ENCODE results near the gene RBM22.

RBM22 gene

DNA sequence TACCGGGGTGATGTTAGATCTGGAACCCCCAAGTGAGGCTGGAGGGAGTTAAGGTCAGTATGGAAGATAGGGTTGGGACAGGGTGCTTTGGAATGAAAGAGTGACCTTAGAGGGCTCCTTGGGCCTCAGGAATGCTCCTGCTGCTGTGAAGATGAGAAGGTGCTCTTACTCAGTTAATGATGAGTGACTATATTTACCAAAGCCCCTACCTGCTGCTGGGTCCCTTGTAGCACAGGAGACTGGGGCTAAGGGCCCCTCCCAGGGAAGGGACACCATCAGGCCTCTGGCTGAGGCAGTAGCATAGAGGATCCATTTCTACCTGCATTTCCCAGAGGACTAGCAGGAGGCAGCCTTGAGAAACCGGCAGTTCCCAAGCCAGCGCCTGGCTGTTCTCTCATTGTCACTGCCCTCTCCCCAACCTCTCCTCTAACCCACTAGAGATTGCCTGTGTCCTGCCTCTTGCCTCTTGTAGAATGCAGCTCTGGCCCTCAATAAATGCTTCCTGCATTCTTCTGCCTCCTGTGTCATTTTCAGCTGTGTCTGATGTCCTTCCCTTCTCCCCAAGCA is 42.1 kb downstream of the RBM22 start:
- no peak overlapping the region for H2AFZ ChIP-seq (ENCODE audit: low read length)
- no peaks in the 10 kb centered on the region for H3F3A ChIP-seq (ENCODE audit: insufficient read depth, low read length)
- no peak overlapping the region for H3K4me3 ChIP-seq (ENCODE audit: low read length)
- peaks cover 11% of the 10 kb centered on the region for H3K27me3 ChIP-seq (replicated peaks; ENCODE audit: insufficient read depth, low read length)
- H4K20me1 ChIP-seq (ENCODE audit: insufficient read depth, low read length), result no peaks in the 10 kb centered on the region
- no peak overlapping the region for H3K4me2 ChIP-seq (ENCODE audit: low read depth, low read length)
- H3K9me3 ChIP-seq (replicated peaks; ENCODE audit: insufficient read depth, low read length), result no peaks in the 10 kb centered on the region
- no peaks in the 10 kb centered on the region for H3K4me1 ChIP-seq (ENCODE audit: low read length)
- TF ChIP-seq EZH2phosphoT487 (IDR thresholded peaks at IDR 0.05; ENCODE audit: low read length) (no peak), EZH2 (optimal IDR thresholded peaks at IDR 0.05; ENCODE audit: low read depth, low read length) (no peak)
- TF ChIP-seq, protein P1, sequence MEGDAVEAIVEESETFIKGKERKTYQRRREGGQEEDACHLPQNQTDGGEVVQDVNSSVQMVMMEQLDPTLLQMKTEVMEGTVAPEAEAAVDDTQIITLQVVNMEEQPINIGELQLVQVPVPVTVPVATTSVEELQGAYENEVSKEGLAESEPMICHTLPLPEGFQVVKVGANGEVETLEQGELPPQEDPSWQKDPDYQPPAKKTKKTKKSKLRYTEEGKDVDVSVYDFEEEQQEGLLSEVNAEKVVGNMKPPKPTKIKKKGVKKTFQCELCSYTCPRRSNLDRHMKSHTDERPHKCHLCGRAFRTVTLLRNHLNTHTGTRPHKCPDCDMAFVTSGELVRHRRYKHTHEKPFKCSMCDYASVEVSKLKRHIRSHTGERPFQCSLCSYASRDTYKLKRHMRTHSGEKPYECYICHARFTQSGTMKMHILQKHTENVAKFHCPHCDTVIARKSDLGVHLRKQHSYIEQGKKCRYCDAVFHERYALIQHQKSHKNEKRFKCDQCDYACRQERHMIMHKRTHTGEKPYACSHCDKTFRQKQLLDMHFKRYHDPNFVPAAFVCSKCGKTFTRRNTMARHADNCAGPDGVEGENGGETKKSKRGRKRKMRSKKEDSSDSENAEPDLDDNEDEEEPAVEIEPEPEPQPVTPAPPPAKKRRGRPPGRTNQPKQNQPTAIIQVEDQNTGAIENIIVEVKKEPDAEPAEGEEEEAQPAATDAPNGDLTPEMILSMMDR (IDR thresholded peaks at IDR 0.05; ENCODE audit: low read length), result no peak
- no peaks in the 10 kb centered on the region for H3K79me2 ChIP-seq (ENCODE audit: low read length)
- no peak for DNase-seq
- no peaks in the 10 kb centered on the region for H3K36me3 ChIP-seq (replicated peaks; ENCODE audit: insufficient read depth, low read length)
- no peak overlapping the region for H3K27ac ChIP-seq (ENCODE audit: low read length)
- no peak overlapping the region for H3K9ac ChIP-seq (ENCODE audit: low read length)
- H3K9me2 ChIP-seq (replicated peaks; ENCODE audit: insufficient read depth, low read length), result no peaks in the 10 kb centered on the region

DNA sequence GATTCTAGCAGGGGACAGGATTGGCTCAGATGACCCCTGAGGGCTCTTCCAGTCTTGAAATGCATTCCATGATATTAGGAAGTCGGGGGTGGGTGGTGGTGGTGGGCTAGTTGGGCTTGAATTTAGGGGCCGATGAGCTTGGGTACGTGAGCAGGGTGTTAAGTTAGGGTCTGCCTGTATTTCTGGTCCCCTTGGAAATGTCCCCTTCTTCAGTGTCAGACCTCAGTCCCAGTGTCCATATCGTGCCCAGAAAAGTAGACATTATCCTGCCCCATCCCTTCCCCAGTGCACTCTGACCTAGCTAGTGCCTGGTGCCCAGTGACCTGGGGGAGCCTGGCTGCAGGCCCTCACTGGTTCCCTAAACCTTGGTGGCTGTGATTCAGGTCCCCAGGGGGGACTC is 42.7 kb downstream of the RBM22 start:
- Histone ChIP-seq H3K9me3 (replicated peaks; ENCODE audit: insufficient read depth, low read length) (no peaks in the 10 kb centered on the region), H3K4me3 (ENCODE audit: low read length) (no peak overlapping the region), H3K9me2 (replicated peaks; ENCODE audit: insufficient read depth, low read length) (no peaks in the 10 kb centered on the region), H3K4me1 (ENCODE audit: low read length) (no peaks in the 10 kb centered on the region), H3K79me2 (ENCODE audit: low read length) (no peaks in the 10 kb centered on the region), H3K27me3 (replicated peaks; ENCODE audit: insufficient read depth, low read length) (peaks cover 18% of the 10 kb centered on the region), H3K27ac (ENCODE audit: low read length) (no peak overlapping the region), H4K20me1 (ENCODE audit: insufficient read depth, low read length) (no peaks in the 10 kb centered on the region), H3K36me3 (replicated peaks; ENCODE audit: insufficient read depth, low read length) (no peaks in the 10 kb centered on the region), H3K9ac (ENCODE audit: low read length) (no peak overlapping the region), H3F3A (ENCODE audit: insufficient read depth, low read length) (no peaks in the 10 kb centered on the region), H3K4me2 (ENCODE audit: low read depth, low read length) (no peak overlapping the region), H2AFZ (ENCODE audit: low read length) (no peak overlapping the region)
- TF ChIP-seq EZH2 (optimal IDR thresholded peaks at IDR 0.05; ENCODE audit: low read depth, low read length) (no peak), EZH2phosphoT487 (IDR thresholded peaks at IDR 0.05; ENCODE audit: low read length) (no peak)
- TF ChIP-seq, protein P1 (IDR thresholded peaks at IDR 0.05; ENCODE audit: low read length), result no peak
- DNase-seq, result no peak

DNA sequence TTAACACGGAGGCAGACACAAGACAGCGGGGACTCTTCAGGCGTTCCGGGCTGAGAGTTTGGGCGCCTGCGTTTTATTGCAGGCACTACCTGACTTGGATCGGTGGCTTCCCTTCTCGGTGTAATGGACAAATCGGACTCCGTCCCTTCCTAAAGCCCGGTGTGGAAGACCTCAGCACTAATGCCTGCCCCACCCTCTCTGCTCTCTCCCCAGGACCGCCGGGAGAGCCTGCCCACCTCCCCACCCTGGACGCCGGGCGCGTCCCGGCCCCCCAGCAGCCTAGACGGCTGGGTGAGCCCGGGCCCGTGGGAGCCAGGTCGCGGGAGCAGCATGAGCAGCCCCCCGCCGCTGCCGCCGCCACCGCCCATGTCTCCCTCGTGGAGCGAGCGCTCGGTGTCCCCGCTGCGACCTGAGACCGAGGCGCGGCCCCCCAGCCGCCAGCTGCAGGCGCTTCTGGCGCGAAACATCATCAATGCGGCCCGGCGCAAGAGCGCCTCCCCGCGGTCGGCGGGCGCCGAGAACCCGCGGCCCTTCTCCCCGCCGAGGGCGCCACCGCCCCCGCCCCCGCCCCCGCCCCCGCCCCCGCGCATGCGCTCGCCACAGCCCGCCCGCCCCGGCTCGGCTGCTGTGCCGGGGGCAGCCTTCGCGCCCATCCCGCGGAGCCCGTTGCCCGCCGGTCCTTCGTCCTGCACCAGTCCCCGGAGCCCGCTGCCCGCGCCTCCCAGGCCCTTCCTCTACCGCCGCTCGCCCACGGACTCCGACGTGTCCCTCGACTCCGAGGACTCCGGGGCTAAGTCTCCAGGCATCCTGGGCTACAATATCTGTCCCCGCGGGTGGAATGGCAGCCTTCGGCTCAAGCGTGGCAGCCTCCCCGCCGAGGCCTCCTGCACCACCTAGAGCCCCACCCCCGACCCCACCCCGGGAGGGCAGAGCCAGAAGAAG is 44.4 kb downstream of the RBM22 start:
- Histone ChIP-seq H3K27me3 (replicated peaks; ENCODE audit: insufficient read depth, low read length) (peaks cover 19% of the 10 kb centered on the region), H3K9ac (ENCODE audit: low read length) (peak overlapping the region; percentile 78), H3K79me2 (ENCODE audit: low read length) (no peaks in the 10 kb centered on the region), H3K27ac (ENCODE audit: low read length) (no peak overlapping the region), H3K4me1 (ENCODE audit: low read length) (no peaks in the 10 kb centered on the region), H3K4me3 (ENCODE audit: low read length) (peak overlapping the region; percentile 79), H3K4me2 (ENCODE audit: low read depth, low read length) (peak overlapping the region; percentile 96), H3K36me3 (replicated peaks; ENCODE audit: insufficient read depth, low read length) (no peaks in the 10 kb centered on the region), H3F3A (ENCODE audit: insufficient read depth, low read length) (no peaks in the 10 kb centered on the region), H3K9me2 (replicated peaks; ENCODE audit: insufficient read depth, low read length) (no peaks in the 10 kb centered on the region), H4K20me1 (ENCODE audit: insufficient read depth, low read length) (no peaks in the 10 kb centered on the region), H3K9me3 (replicated peaks; ENCODE audit: insufficient read depth, low read length) (no peaks in the 10 kb centered on the region), H2AFZ (ENCODE audit: low read length) (peak overlapping the region; percentile 99)
- TF ChIP-seq, protein P1 (IDR thresholded peaks at IDR 0.05; ENCODE audit: low read length), result peak; percentile 37
- TF ChIP-seq EZH2 (optimal IDR thresholded peaks at IDR 0.05; ENCODE audit: low read depth, low read length), result no peak
- peak; percentile 68 for DNase-seq

Measured in MM.1S (cell line).